Mesenteric fat pad (tissue), 1 donor: ENCODE data around the gene S100G. TPM values are rescaled to one million over a fixed set of nuclear protein-coding genes. Genes with fewer than 3 reads are reported as not detected.

Experiments
- microRNA-seq: library from miRNA; unstranded; fragments of <30 nt; microRNA quantifications from one replicate; pipeline ENCODE4 v1.2.0, GENCODE V29; 2020; ENCODE audit warnings: borderline number of aligned reads
- total RNA-seq: library from RNA; stranded (reverse); fragmentation: NEBNext Ultra II Directional; extraction: Animal tissue kit (Norgen Biotek cat#: 25700); gene quantifications from one replicate; pipeline ENCODE4 v1.2.1, GENCODE V29; 2021
- donor health status: DM: yes; HTN: yes; CAD: no.

Gene S100G
- total RNA-seq, 1 donor from 2014 or later: not detected

Small RNA genes within 50 kb of the gene (microRNA-seq; reads per million reads assigned to microRNA genes)
- gene MIR548AM: not detected

Other genes starting within 250 kb of the S100G start
- 8.6 TPM for gene CTPS2, start 62.5 kb downstream of the S100G start, total RNA-seq
- 35.8 TPM for gene SYAP1, start 69.5 kb downstream of the S100G start, total RNA-seq
- 25.6 TPM for gene TXLNG, start 136.3 kb downstream of the S100G start, total RNA-seq
- 59.7 TPM for gene RBBP7, start 220.2 kb downstream of the S100G start, total RNA-seq